Subcutaneous abdominal adipose tissue (tissue), 5 donors: ENCODE data around the gene PYGL.

Experiments used
- H3K27ac ChIP-seq: one replicate; pipeline ENCODE4 v1.7.0; 2013; ENCODE audit warnings: low read depth, mild to moderate bottlenecking, inconsistent platforms, low read length, moderate library complexity
- H3K27me3 ChIP-seq, 5 donors: one replicate each; pipeline ENCODE4 v1.7.0; 2013; ENCODE audit warnings: low read length in 5 of 5, inconsistent platforms in 1 of 5; ENCODE audit not compliant: control insufficient read depth in 5 of 5, insufficient read depth in 4 of 5
- H3K36me3 ChIP-seq, 5 donors: one replicate each; pipeline ENCODE4 v1.7.0; 2013; ENCODE audit warnings: low read length in 5 of 5; ENCODE audit not compliant: control insufficient read depth in 5 of 5, insufficient read depth in 5 of 5
- H3K4me1 ChIP-seq, 5 donors: one replicate each; pipeline ENCODE4 v1.7.0; 2013; ENCODE audit warnings: low read length in 5 of 5, mild to moderate bottlenecking in 3 of 5, moderate library complexity in 1 of 5; ENCODE audit not compliant: control insufficient read depth in 5 of 5, insufficient read depth in 5 of 5
- H3K4me3 ChIP-seq, 5 donors: one replicate each; pipeline ENCODE4 v1.7.0; 2013; ENCODE audit warnings: low read length in 5 of 5, low read depth in 1 of 5
- H3K9ac ChIP-seq, 5 donors: one replicate each; pipeline ENCODE4 v1.7.0; 2013; ENCODE audit warnings: low read length in 5 of 5, mild to moderate bottlenecking in 4 of 5, moderate library complexity in 3 of 5
- H3K9me3 ChIP-seq, 5 donors: one replicate each; pipeline ENCODE4 v1.7.0; 2013; ENCODE audit warnings: low read length in 5 of 5; ENCODE audit not compliant: control insufficient read depth in 5 of 5
- donor health status: healthy.
- donor health status: healthy.
- donor health status: healthy.
- donor health status: healthy.
- donor health status: healthy.

Gene PYGL

GRCh38 chr14:50882932-50883826, 61.1 kb downstream of the PYGL start:
- Histone ChIP-seq H3K4me3 (no peak overlapping the region), H3K27ac (no peak overlapping the region), H3K9me3 (no peaks in the 10 kb centered on the region), H3K9ac (no peak overlapping the region), H3K27me3 (no peaks in the 10 kb centered on the region), H3K4me1 (no peaks in the 10 kb centered on the region), H3K36me3 (peaks cover 0 to 15% (median 12%) of the 10 kb centered on the region in 5 donors)

GRCh38 chr14:50875359-50876070, 68.8 kb downstream of the PYGL start:
- H3K4me1 ChIP-seq, result peaks cover 0 to 20% (median 12%) of the 10 kb centered on the region in 5 donors
- H3K27me3 ChIP-seq, result peaks cover 0 to 8% (median 2%) of the 10 kb centered on the region in 5 donors
- no peak overlapping the region for H3K4me3 ChIP-seq
- no peaks in the 10 kb centered on the region for H3K36me3 ChIP-seq
- H3K9me3 ChIP-seq, result no peaks in the 10 kb centered on the region
- H3K27ac ChIP-seq, result no peak overlapping the region
- H3K9ac ChIP-seq, result no peak overlapping the region

GRCh38 chr14:50874757-50875156, 69.5 kb downstream of the PYGL start:
- no peaks in the 10 kb centered on the region for H3K9me3 ChIP-seq

GRCh38 chr14:50871914-50872732, 72.2 kb downstream of the PYGL start, which contains the start of gene ABHD12B:
TSS of gene ABHD12B (plus strand) at chr14:50872053. CDS start at chr14:50872175, 122 bp downstream.
- H3K27ac ChIP-seq, result no peak within 1 kb of the TSS
- no peak within 1 kb of the TSS for H3K9ac ChIP-seq
- peaks cover 0 to 20% (median 12%) of the 10 kb centered on the region in 5 donors for H3K4me1 ChIP-seq
- H3K27me3 ChIP-seq, result peaks cover 0 to 8% (median 2%) of the 10 kb centered on the region in 5 donors
- H3K4me3 ChIP-seq, result peak within 1 kb of the TSS in 3 of 5 donors; percentile 11 to 52 (median 16)
- H3K36me3 ChIP-seq, result no peaks in the 10 kb centered on the region
- no peaks in the 10 kb centered on the region for H3K9me3 ChIP-seq

More at GRCh38 chr14:50874757-50875156, 69.5 kb downstream of the PYGL start:
- Histone ChIP-seq H3K9ac (no peak overlapping the region), H3K27me3 (peaks cover 0 to 8% (median 2%) of the 10 kb centered on the region in 5 donors), H3K4me1 (peaks cover 0 to 20% (median 12%) of the 10 kb centered on the region in 5 donors), H3K4me3 (no peak overlapping the region), H3K36me3 (no peaks in the 10 kb centered on the region), H3K27ac (no peak overlapping the region)

- Histone ChIP-seq H3K4me1 (peaks cover 0 to 12% (median 6%) of the 10 kb centered on the region in 5 donors), H3K27ac (no peak overlapping the region)
Observed at GRCh38 chr14:50871228-50871627, 73.1 kb downstream of the PYGL start.

GRCh38 chr14:50865391-50866076, 78.7 kb downstream of the PYGL start:
- Histone ChIP-seq H3K36me3 (no peaks in the 10 kb centered on the region), H3K9me3 (no peaks in the 10 kb centered on the region), H3K4me1 (peaks cover 0 to 5% (median 0%) of the 10 kb centered on the region in 5 donors), H3K4me3 (no peak overlapping the region), H3K9ac (no peak overlapping the region), H3K27me3 (no peaks in the 10 kb centered on the region), H3K27ac (no peak overlapping the region)

More at GRCh38 chr14:50871228-50871627, 73.1 kb downstream of the PYGL start:
- no peak overlapping the region for H3K9ac ChIP-seq
- no peaks in the 10 kb centered on the region for H3K36me3 ChIP-seq
- no peaks in the 10 kb centered on the region for H3K9me3 ChIP-seq
- no peak overlapping the region for H3K4me3 ChIP-seq
- peaks cover 0 to 8% (median 2%) of the 10 kb centered on the region in 5 donors for H3K27me3 ChIP-seq

- no peak overlapping the region for H3K9ac ChIP-seq
- H3K36me3 ChIP-seq, result no peaks in the 10 kb centered on the region
- no peak overlapping the region for H3K27ac ChIP-seq
- no peaks in the 10 kb centered on the region for H3K9me3 ChIP-seq
- no peak overlapping the region for H3K4me3 ChIP-seq
- no peaks in the 10 kb centered on the region for H3K27me3 ChIP-seq
- H3K4me1 ChIP-seq, result peaks cover 0 to 9% (median 4%) of the 10 kb centered on the region in 5 donors
Observed at GRCh38 chr14:50864946-50865345, 79.3 kb downstream of the PYGL start.

- peaks cover 0 to 16% (median 10%) of the 10 kb centered on the region in 5 donors for H3K4me1 ChIP-seq
- H3K27ac ChIP-seq, result no peak overlapping the region
- no peaks in the 10 kb centered on the region for H3K27me3 ChIP-seq
- H3K4me3 ChIP-seq, result no peak overlapping the region
- no peaks in the 10 kb centered on the region for H3K36me3 ChIP-seq
- no peaks in the 10 kb centered on the region for H3K9me3 ChIP-seq
- H3K9ac ChIP-seq, result no peak overlapping the region
Observed at GRCh38 chr14:50864237-50864636, 80.0 kb downstream of the PYGL start.

- no peak overlapping the region for H3K9ac ChIP-seq
- H3K27me3 ChIP-seq, result no peaks in the 10 kb centered on the region
- H3K36me3 ChIP-seq, result no peaks in the 10 kb centered on the region
- no peak overlapping the region for H3K27ac ChIP-seq
- H3K4me1 ChIP-seq, result peaks cover 0 to 17% (median 10%) of the 10 kb centered on the region in 5 donors
- H3K9me3 ChIP-seq, result no peaks in the 10 kb centered on the region
- no peak overlapping the region for H3K4me3 ChIP-seq
Observed at GRCh38 chr14:50862036-50862570, 82.2 kb downstream of the PYGL start.
